Activated T-helper 9 cell treated with anti-CD3 and anti-CD28 coated beads, Interleukin-2, amount 50 U/mL, for 16 hours (primary cell): ENCODE results near the gene SLC43A2.
"Not testable (repeated sequence)": the region's sequence is repeated elsewhere in the genome, so short reads cannot be mapped to it uniquely, and the experiment has no call there.

Source experiments
- DNase-seq: peaks from one replicate; pipeline ENCODE4 v3.0.0-alpha.2; 2020; ENCODE audit warnings: low read depth

The SLC43A2 gene

GRCh38 chr17:1590029-1590746 is 38.4 kb downstream of the SLC43A2 start:
- no peak for DNase-seq

- DNase-seq, result no peak
Measured at GRCh38 chr17:1588821-1589585, 39.6 kb downstream of the SLC43A2 start.

GRCh38 chr17:1584167-1584566 is 44.5 kb downstream of the SLC43A2 start:
- no peak for DNase-seq

GRCh38 chr17:1583556-1583955 is 45.1 kb downstream of the SLC43A2 start:
- no peak for DNase-seq

- no peak for DNase-seq
Measured at GRCh38 chr17:1582374-1582773, 46.3 kb downstream of the SLC43A2 start.

GRCh38 chr17:1580979-1581676 is 47.5 kb downstream of the SLC43A2 start:
- DNase-seq, result no peak

- no peak for DNase-seq
Measured at GRCh38 chr17:1578029-1578428, 50.6 kb downstream of the SLC43A2 start.

- DNase-seq, result no peak
Measured at GRCh38 chr17:1577583-1578013, 51.0 kb downstream of the SLC43A2 start.

- no peak for DNase-seq
Measured at GRCh38 chr17:1577182-1577581, 51.5 kb downstream of the SLC43A2 start.

GRCh38 chr17:1576500-1576899 is 52.1 kb downstream of the SLC43A2 start:
- DNase-seq, result no peak

GRCh38 chr17:1574697-1575471 is 53.8 kb downstream of the SLC43A2 start:
- no peak for DNase-seq

GRCh38 chr17:1573932-1574696 is 54.5 kb downstream of the SLC43A2 start:
- peak; percentile 48 for DNase-seq

- DNase-seq, result not testable (repeated sequence)
Measured at GRCh38 chr17:1572646-1573045, 56.0 kb downstream of the SLC43A2 start.

- no peak for DNase-seq
Measured at GRCh38 chr17:1571341-1571704, 57.3 kb downstream of the SLC43A2 start.

GRCh38 chr17:1568950-1569810 is 59.5 kb downstream of the SLC43A2 start:
- DNase-seq, result no peak

GRCh38 chr17:1566505-1567199 is 62.0 kb downstream of the SLC43A2 start:
- no peak for DNase-seq

GRCh38 chr17:1565877-1566276 is 62.8 kb downstream of the SLC43A2 start:
- no peak for DNase-seq

- no peak for DNase-seq
Measured at GRCh38 chr17:1563786-1564613, 64.6 kb downstream of the SLC43A2 start.

GRCh38 chr17:1563471-1563785 is 65.2 kb downstream of the SLC43A2 start:
- DNase-seq, result not testable (repeated sequence)
